ENCODE measurements around the gene ABHD17A. TPM values are rescaled to one million over a fixed set of nuclear protein-coding genes. Genes with fewer than 3 reads are reported as not detected.

ABHD17A gene
- total and polyA plus RNA-seq, 9 of the 15 experiments (the other 6 are each of a cell fraction or from before 2014, with no cell fraction given) = 0.04 to 135 (median 21.8) TPM; not detected in 1

GRCh38 chr19:1863638-1864479, 21.4 kb downstream of the ABHD17A start:
- DNase-seq (ENCODE audit: extremely low read depth in 1 of 4, low spot score in 3 of 4) = peak; percentile 84 to 95 (median 89)
- TF ChIP-seq CHAMP1 (IDR thresholded peaks at IDR 0.05) (no peak), MED1 (CRISPR knock-in tag; IDR thresholded peaks at IDR 0.05; ENCODE audit: borderline replicate concordance) (no peak), PTTG1 (tag; IDR thresholded peaks at IDR 0.05; ENCODE audit: low read depth) (no peak), ZNF316 (IDR thresholded peaks at IDR 0.05) (no peak), ZNF408 (CRISPR knock-in tag; IDR thresholded peaks at IDR 0.05; ENCODE audit: low read depth) (no peak), GABPA (tag; conservative IDR thresholded peaks at IDR 0.05; ENCODE audit: low read depth) (peak; percentile 78), HSF4 (CRISPR knock-in tag; IDR thresholded peaks at IDR 0.05; ENCODE audit: borderline replicate concordance) (no peak), HDAC8 (tag; IDR thresholded peaks at IDR 0.05) (no peak), ARID3B (CRISPR knock-in tag; IDR thresholded peaks at IDR 0.05; ENCODE audit: borderline replicate concordance) (no peak), ILF3 (IDR thresholded peaks at IDR 0.05; ENCODE audit: borderline replicate concordance) (no peak), TBP (optimal IDR thresholded peaks at IDR 0.05; ENCODE audit: low read depth, low read length) (peak; percentile 42), BDP1 (IDR thresholded peaks at IDR 0.05; ENCODE audit: insufficient read depth, insufficient read length) (no peak), ZNF133 (CRISPR knock-in tag; IDR thresholded peaks at IDR 0.05) (no peak), ZC3H4 (CRISPR knock-in tag; IDR thresholded peaks at IDR 0.05; ENCODE audit: borderline replicate concordance) (no peak), ZNF75A (CRISPR knock-in tag; IDR thresholded peaks at IDR 0.05) (no peak), NR4A1 (CRISPR knock-in tag; IDR thresholded peaks at IDR 0.05) (no peak), NR4A1 (tag; IDR thresholded peaks at IDR 0.05) (no peak), NCOR1 (IDR thresholded peaks at IDR 0.05) (no peak; the same call in 1 of the 2 replicates), ETV5 (CRISPR knock-in tag; IDR thresholded peaks at IDR 0.05; ENCODE audit: low read depth) (no peak; the same call in 1 of the 2 replicates)

More at GRCh38 chr19:1863638-1864479, 21.4 kb downstream of the ABHD17A start:
- Histone ChIP-seq H3K4me3 (peak overlapping the region; percentile 75), H3K27ac (ENCODE audit: extremely low read depth, low read depth, low read length) (peak overlapping the region; percentile 99), H3K79me2 (ENCODE audit: control insufficient read depth, insufficient read depth, low read length) (peaks cover 52% of the 10 kb centered on the region), H3K4me1 (replicated peaks in 1 of 2; ENCODE audit: control insufficient read depth in 2 of 2, insufficient read depth in 2 of 2, low read length in 2 of 2) (peaks cover 34 to 77% of the 10 kb centered on the region in 2 experiments), H3K4me2 (ENCODE audit: insufficient read depth, low read length) (peak overlapping the region; percentile 83), H3K9ac (ENCODE audit: insufficient read depth in 1 of 2, low read depth in 2 of 2, low read length in 2 of 2) (peak overlapping the region; percentile 94 to 97), H3K9me1 (ENCODE audit: control insufficient read depth, insufficient read depth, low read length) (peaks cover 5% of the 10 kb centered on the region), H3K36me3 (ENCODE audit: control insufficient read depth, insufficient read depth, low read length) (no peaks in the 10 kb centered on the region; the same call in 2 of the 3 replicates), H3K27me3 (ENCODE audit: control insufficient read depth in 2 of 2, insufficient read depth in 2 of 2, low read length in 2 of 2) (no peaks in the 10 kb centered on the region), H2AFZ (ENCODE audit: low read depth, low read length) (peak overlapping the region; percentile 92), H4K20me1 (replicated peaks; ENCODE audit: control insufficient read depth, insufficient read depth, low read length) (peaks cover 23% of the 10 kb centered on the region), H3K9me3 (replicated peaks; ENCODE audit: control insufficient read depth, insufficient read depth, low read depth, low read length) (no peaks in the 10 kb centered on the region)
- no TSS peak for BruUV-seq (replicated peaks)
- intact Hi-C loops (cut with micrococcal nuclease) (loop anchor here (1.0 kb wide), 1 partner anchor 40 kb away; no protein-coding TSS in a partner anchor), in situ Hi-C loops (cut with MboI) (no loop called here)
- FAIRE-seq (peak; percentile 57), ATAC-seq (peak; percentile 72)
- 1% methylated on average over 16 of the region's 115 CpGs for WGBS (ENCODE audit: insufficient coverage, low coverage, missing lambda C conversion rate)
- ChIA-PET POLR2A (interaction anchor here (0.5 to 3.5 kb wide), 7 partner anchors 8 to 199 kb away, joined by 3 to 24 read pairs (median 4); partner anchors contain the start of gene ABHD17A), CTCF (ENCODE audit: low intra/inter-chr PET ratio) (no interaction called here)

All from K562 (cell line).